ENCODE measurements around the gene PLEKHM2. TPM values are rescaled to one million over a fixed set of nuclear protein-coding genes. Genes with fewer than 3 reads are reported as not detected.

PLEKHM2 gene
- total RNA-seq, 2 donors from 2014 or later: 64.5 to 70.4 TPM

GRCh38 chr1:15749399-15750291 lies 65.5 kb downstream of the PLEKHM2 start:
- peak; percentile 49 to 73 for ATAC-seq
- intact Hi-C loops (cut with DNase I): loop anchor here in 1 of 2 donors (10.0 kb wide), 1 partner anchor 155 kb away; no protein-coding TSS in a partner anchor
- DNase-seq: peak; percentile 80

DNA sequence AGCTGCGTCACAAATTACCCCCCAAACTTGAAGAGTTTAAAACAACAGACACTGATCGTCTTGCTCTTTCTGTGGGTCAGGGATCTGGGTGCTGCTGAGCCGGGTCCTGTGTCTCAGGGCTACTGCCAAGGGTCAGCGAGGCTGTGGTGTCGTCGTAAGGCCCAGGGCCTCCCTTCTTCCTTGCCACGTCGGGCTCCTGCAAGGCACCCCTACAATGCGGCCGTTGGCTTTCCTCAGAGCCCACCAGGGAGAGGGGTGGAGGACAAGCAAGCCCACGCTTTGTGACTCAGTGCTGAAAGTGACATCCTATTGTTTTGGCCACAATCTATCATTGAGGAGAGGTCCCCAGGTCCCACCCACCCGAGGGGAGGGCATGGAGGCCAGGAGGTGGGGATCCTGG lies 66.8 kb downstream of the PLEKHM2 start:
- intact Hi-C loops (cut with DNase I): no loop called here
- no peak for DNase-seq
- ATAC-seq: no peak

GRCh38 chr1:15751717-15752116 lies 67.6 kb downstream of the PLEKHM2 start:
- DNase-seq: no peak
- ATAC-seq: no peak
- intact Hi-C loops (cut with DNase I): no loop called here

DNA sequence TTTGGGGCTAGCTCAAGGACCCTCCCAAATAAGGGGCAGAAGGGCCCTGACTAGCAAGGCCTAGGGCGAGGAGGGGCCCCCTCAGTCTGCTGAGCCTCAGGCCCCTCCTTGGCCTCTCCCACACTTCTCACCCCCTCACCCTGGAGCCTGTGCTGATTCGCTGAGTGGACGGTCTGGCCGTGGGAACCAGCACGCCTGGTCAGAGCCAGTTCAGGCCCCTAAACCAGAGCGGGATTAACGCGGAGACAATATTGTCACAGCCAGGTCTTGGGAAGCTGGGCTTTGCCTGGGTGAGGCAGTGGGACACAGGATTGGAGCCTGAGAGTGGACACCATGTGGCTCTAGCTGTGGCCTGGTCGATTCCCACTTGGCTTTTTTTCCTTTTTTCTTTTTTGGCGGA lies 69.7 kb downstream of the PLEKHM2 start:
- DNase-seq (no peak), ATAC-seq (no peak)
- intact Hi-C loops (cut with DNase I): no loop called here

DNA sequence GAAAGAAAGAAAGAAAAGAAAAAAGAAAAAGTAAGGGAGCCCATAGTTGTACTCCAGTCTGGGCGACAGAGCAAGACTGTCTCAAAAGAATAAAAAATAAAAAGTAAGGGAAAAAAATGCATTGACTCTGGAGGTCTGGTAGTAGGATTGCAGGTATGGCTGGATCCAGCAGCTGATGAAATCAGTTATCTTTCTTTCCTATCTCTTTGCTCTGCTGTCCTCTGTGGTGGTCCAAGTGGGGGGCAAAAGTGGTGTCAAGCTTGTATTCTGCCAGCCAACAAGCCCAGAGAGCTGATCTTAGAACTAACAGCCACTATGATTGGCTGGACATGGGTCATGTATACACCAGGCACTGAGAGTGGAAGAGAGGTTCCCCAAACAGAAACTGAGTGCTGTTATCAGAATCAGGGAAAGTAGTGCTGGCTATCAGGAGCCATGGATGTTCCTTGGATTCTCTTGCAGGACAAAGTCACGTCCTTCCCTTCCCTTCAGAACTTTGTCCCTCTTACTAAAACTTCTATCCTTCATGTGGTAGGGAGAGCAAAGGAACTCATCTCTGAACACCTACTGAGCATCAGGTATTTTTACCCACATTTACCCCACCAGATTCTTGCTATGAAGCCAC lies 71.0 kb downstream of the PLEKHM2 start:
- DNase-seq: no peak
- ATAC-seq: no peak
- intact Hi-C loops (cut with DNase I): no loop called here

- no peak for DNase-seq
- intact Hi-C loops (cut with DNase I): no loop called here
These were observed 71.5 kb downstream of the PLEKHM2 start for GRCh38 chr1:15755646-15756040.

DNA sequence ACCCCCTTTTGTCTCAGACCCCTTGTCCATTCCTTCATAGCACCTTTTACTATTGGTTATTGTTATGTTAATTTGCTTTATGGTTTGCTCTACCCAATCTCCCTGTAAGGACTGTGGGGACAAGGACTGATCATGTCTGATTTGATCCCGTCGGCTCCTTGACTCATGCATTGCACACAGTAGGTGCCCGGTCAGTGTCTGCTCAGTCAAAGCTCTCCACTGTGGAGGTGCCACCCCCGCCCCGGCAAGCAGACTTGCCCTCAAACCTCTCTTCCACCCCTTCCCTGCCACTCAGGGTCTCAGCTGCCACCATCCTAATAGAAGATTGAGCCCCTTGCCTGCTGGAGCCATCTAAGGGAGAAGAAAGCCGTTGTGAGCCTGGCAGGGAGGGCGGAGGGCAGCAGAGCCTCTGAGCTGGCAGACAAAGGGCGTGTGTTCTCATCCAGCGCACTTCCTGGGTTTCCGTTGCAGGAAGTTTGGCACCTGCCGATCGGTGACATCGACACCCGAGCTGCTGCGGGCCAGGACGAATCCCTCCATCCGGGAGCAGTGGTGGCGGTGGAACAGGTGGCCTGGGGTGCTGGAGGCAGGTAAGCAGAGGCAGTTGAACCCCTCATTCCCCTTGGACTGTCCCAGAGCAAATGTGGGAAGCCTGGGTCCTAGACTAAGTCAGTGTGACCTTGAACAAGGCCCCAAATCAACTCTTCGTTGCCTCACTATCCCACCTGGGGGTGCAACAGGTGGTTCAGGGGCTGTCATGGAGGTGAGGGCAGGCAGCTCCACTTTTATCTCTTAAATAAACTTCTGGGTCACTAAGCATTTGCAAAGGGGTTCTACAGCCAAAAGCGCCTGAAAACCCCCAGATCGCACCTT lies 72.3 kb downstream of the PLEKHM2 start:
- ATAC-seq: no peak
- intact Hi-C loops (cut with DNase I): no loop called here

More at GRCh38 chr1:15755646-15756040, 71.5 kb downstream of the PLEKHM2 start:
- ATAC-seq: no peak

DNA sequence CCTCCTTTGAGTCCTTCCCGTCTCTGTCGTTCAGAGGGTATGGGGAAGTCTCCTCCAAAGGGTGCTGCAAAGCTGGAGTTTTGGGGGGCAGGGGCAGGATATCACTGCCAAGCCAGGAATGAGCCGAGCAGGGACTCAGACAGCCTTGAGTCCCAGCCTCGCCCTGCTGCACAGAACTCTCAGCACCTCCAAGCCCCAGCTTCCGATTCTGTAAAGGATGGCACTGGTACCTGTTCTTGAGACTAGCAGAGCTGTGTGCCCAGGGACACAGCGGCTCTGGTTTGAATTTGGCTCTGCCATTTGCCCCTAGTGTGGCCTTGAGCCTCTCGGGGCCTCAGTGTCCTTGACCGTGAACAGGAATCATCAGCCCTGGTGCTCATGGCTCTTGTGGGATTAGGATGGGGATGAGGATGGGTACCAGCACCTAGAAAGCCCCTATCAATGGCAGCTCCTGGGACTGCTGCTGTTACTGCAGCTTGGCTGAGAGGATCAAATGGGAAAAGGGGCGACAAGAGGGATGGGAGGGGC lies 73.0 kb downstream of the PLEKHM2 start:
- DNase-seq (no peak), ATAC-seq (no peak)
- intact Hi-C loops (cut with DNase I): no loop called here

More for the DNA sequence above, 72.3 kb downstream of the PLEKHM2 start:
- DNase-seq: no peak

- intact Hi-C loops (cut with DNase I): no loop called here
- ATAC-seq: peak; percentile 11 to 23
- DNase-seq: no peak
These were observed 73.6 kb downstream of the PLEKHM2 start for GRCh38 chr1:15757575-15758342.

GRCh38 chr1:15758343-15758931 lies 74.3 kb downstream of the PLEKHM2 start, which contains the start of gene FBLIM1:
Gene FBLIM1, plus strand, starts transcription at chr1:15758795. Its CDS starts 6,189 bp downstream, at chr1:15764984.
- DNase-seq (no peak), ATAC-seq (peak; percentile 49 to 50)
- intact Hi-C loops (cut with DNase I): no loop called here

DNA sequence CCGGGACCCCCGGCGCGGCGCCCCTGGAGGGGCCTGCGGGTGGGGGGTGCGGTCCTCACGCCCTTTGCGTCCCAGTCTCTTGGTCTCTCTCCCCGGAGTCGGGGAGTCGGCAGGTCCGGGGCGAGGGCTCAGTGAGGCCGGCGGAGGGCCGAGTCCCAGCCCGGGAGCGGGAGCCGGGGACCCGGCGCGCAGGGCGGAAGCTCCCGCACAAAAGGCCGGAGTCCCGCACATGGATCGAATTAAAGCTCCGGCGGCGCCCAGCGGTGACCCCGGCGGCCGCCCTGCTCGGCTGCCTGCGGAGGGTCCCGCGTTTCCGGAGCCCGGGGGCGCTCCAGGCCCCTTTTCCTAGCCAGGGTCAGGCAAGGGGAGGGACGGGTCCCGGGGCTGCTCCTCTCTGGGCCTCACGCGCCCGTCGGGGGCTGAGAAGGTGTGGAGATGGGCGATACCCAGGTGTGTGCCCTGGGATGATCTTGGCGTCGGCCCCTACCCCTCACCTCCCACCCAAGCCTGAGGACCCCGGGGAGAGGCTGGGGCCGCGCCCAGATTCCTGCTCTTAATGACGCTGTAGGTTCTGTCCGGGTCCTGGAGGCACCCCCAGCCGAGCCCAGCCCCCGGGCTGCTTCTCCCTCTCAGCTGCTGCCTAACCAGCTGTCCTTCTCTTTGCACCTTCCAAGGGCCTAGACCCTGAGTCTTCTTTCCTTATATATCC lies 75.0 kb downstream of the PLEKHM2 start:
- ATAC-seq (peak; percentile 17 to 31), DNase-seq (no peak)
- intact Hi-C loops (cut with DNase I): no loop called here

DNA sequence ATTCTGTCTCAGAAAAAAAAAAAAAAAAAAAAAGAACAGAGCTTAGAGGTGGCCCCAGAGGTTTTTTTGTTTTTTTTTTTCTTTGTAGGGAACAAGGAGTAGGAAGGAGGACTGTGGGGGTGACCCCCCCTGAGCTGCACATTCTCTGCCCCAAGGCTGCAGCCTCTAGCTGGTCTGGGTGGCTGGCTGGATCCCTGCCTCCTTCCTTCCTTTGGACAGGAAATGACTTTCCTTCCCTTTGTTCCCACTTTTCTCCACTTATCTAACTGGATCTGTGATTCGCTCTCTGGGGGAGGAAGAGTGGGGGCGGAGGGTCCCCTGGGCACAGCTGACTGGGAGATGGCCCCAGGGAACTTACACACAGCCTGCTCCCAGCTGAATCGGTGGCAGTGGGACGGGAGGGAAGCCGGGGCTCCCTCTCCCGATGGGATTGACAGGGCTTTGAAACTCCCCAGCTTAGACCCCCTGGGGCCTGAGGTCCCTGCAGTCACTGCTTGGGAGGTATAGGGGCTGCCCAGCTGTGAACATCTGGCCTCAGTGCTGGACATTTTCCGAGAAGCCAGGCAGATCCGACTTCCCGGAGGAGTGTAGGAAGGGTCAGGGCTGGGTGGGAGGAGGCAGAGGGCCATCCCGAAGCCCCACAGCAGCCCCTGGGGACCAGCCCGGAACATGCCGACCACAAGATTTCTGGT lies 76.5 kb downstream of the PLEKHM2 start:
- intact Hi-C loops (cut with DNase I): no loop called here
- ATAC-seq (peak; percentile 24 to 36), DNase-seq (peak; percentile 70)

GRCh38 chr1:15761366-15762128 lies 77.4 kb downstream of the PLEKHM2 start:
- ATAC-seq (peak; percentile 9 to 27), DNase-seq (no peak)
- intact Hi-C loops (cut with DNase I): no loop called here

GRCh38 chr1:15762546-15762945 lies 78.4 kb downstream of the PLEKHM2 start:
- intact Hi-C loops (cut with DNase I): no loop called here
- ATAC-seq: no peak
- DNase-seq: no peak

DNA sequence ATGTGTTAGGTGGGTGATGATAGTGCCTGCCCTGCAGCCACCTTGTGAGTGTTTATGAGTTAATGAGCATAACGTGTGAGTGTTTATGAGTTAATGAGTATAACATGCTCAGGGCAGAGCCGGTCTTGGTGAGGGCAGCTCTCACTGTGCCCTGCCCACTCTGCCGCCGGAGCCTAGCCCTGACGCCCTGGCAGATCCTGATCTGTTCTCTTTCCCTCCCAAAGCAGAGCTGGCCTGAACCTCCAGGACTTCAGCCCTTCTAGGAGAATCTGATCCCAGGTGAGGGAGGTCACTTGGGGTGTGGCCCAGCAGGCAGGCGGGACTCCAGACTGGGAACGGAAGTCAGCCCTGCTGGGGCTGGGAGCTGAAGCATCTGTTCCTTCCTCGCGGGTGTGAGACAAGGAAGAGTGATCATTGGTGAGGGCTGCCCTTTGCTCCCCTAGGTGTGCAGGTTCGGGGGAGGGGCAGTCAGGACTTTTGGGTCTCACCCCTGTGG lies 80.2 kb downstream of the PLEKHM2 start:
- intact Hi-C loops (cut with DNase I): no loop called here
- ATAC-seq (no peak), DNase-seq (no peak)

- DNase-seq: no peak
- ATAC-seq: no peak
- intact Hi-C loops (cut with DNase I): no loop called here
These were observed 80.8 kb downstream of the PLEKHM2 start for GRCh38 chr1:15764890-15765289.

Data from left cardiac atrium (tissue), 4 donors.